IPS-15b (cell line): Measurements from ENCODE around the gene TENT4A.
"Not testable (repeated sequence)": the region's sequence is repeated elsewhere in the genome, so short reads cannot be mapped to it uniquely, and the experiment has no call there.

Experiments
- H3K27me3 ChIP-seq: one replicate; pipeline ENCODE4 v1.6.1; 2013; ENCODE audit warnings: low read length; ENCODE audit not compliant: control insufficient read depth, insufficient read depth
- H3K36me3 ChIP-seq: one replicate; pipeline ENCODE4 v1.6.1; 2013; ENCODE audit warnings: low read length; ENCODE audit not compliant: control insufficient read depth, insufficient read depth
- H3K4me1 ChIP-seq: one replicate; pipeline ENCODE4 v1.6.1; 2013; ENCODE audit warnings: mild to moderate bottlenecking, low read length; ENCODE audit not compliant: control insufficient read depth, insufficient read depth
- H3K4me3 ChIP-seq: one replicate; pipeline ENCODE4 v1.5.1; 2013; ENCODE audit warnings: low read depth, low read length
- H3K9ac ChIP-seq: one replicate; pipeline ENCODE4 v1.6.1; 2013; ENCODE audit warnings: low read depth, mild to moderate bottlenecking, low read length
- H3K9me3 ChIP-seq: one replicate; pipeline ENCODE4 v1.6.1; 2013; ENCODE audit warnings: mild to moderate bottlenecking, low read length; ENCODE audit not compliant: control insufficient read depth, insufficient read depth

The TENT4A gene

DNA sequence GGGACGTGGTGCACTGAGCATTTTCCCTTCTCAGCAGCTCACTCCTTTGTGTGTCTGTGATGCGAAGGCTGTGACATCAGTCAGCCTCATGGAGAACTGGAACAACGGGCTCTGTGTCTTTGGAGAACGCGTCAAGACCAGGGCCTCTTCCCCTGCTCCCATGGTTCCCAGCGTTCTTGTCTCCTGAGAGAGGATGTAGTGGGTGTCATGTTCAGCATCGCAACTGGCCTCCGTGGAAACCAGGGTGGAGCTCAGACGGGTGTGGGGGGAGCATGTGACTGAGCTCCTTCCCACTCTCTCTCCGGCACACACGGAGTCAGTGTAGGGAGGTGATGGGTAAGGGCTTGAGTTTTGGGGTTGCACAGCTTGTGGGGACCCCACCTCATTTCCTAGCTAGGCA is 59.7 kb downstream of the TENT4A start:
- no peaks in the 10 kb centered on the region for H3K27me3 ChIP-seq
- no peaks in the 10 kb centered on the region for H3K9me3 ChIP-seq
- H3K4me3 ChIP-seq: no peak overlapping the region
- no peaks in the 10 kb centered on the region for H3K4me1 ChIP-seq
- no peak overlapping the region for H3K9ac ChIP-seq
- H3K36me3 ChIP-seq: no peaks in the 10 kb centered on the region

DNA sequence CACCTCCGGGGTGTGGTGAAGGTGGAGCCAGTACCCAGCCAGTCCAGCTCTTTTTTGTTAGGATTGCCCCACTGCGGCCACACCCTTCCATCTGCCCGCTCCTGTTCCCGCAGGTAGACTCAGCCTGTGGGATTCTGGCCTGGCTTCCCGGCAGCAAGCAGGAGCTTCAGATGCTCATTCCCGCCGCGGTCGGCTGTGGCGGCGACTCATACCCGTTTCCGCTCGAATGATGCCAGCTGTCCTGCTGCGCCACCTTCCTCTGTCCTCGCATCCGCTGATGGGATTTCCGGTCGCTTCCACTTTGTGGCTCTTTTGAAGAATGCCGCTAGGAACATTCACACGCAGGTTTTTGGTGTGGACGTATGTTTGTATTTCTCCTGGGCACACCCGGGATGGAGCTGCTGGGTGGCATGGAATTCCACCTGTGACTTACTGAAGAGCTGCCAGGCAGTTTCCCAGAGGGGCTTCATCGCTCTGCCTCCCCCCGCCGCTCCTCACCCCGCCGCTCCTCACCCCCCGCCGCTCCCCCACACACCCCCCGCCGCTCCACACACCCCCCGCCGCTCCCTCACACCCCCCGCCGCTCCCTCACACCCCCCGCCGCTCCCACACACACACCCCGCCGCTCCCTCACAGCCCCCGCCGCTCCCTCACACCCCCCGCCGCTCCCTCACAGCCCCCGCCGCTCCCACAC is 60.3 kb downstream of the TENT4A start:
- no peaks in the 10 kb centered on the region for H3K36me3 ChIP-seq
- no peak overlapping the region for H3K4me3 ChIP-seq
- no peaks in the 10 kb centered on the region for H3K27me3 ChIP-seq
- no peak overlapping the region for H3K9ac ChIP-seq
- no peaks in the 10 kb centered on the region for H3K9me3 ChIP-seq
- no peaks in the 10 kb centered on the region for H3K4me1 ChIP-seq

DNA sequence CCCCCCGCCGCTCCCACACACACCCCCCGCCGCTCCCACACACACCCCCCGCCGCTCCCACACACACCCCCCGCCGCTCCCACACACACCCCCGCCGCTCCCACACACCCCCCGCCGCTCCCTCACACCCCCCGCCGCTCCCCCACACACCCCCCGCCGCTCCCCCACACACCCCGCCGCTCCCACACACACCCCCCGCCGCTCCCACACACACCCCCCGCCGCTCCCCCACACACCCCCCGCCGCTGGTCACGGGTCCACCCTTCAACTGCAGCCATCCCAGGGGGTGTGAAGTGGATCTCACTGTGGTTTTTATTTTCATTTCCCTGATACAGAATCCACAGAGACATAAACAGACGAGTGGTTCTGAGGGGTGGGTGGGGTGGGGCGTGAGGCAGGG is 61.0 kb downstream of the TENT4A start:
- not testable (repeated sequence) for H3K27me3 ChIP-seq, H3K9me3 ChIP-seq, H3K36me3 ChIP-seq, H3K4me3 ChIP-seq, H3K4me1 ChIP-seq, H3K9ac ChIP-seq

DNA sequence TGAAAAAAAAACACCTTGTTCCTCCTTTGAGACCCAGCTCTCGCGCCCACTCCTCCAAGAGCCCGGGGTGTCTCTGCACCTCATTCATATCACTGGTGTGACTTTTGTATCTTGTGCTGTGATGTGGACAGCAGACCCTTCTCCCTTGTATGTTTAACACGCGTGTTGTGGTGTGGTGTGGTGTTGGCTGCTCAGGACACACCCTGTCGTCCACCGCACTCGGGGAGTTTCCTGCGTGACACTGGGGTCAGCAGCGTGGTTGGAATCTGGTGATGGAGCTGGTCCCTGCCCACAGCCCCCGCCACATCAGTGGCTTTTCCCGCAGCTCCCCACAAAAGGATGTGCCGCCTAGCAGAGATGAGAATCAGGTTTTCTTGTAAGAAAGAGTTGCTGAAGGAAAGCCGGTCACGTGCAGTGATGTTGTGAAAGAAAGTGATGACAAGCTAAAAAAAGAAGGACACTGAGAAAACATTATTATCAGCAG is 61.5 kb downstream of the TENT4A start:
- Histone ChIP-seq H3K36me3 (no peaks in the 10 kb centered on the region), H3K9me3 (no peaks in the 10 kb centered on the region), H3K27me3 (no peaks in the 10 kb centered on the region), H3K9ac (no peak overlapping the region), H3K4me3 (no peak overlapping the region), H3K4me1 (no peaks in the 10 kb centered on the region)

DNA sequence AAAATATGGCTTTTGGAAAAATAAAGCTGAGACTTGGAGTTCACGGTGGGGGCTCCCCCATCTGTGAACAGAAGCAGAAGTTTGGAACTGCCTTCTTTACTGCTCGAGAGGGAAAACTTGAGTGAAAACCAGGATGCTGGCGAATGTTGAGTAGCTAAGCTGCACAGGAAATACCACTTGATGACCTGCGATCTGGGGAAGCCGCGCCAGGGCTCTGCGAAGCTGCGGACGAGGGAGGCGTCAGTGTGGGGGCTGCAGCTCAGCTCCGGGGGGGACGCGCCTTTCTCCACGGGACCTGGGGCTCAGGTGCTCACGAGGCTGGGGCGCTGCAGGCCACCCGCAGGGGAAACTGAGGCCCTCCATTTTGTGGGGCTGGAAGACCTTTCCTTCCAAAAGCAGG is 62.3 kb downstream of the TENT4A start:
- H3K4me1 ChIP-seq: no peaks in the 10 kb centered on the region
- no peak overlapping the region for H3K4me3 ChIP-seq
- no peaks in the 10 kb centered on the region for H3K27me3 ChIP-seq
- H3K9me3 ChIP-seq: no peaks in the 10 kb centered on the region
- H3K9ac ChIP-seq: no peak overlapping the region
- no peaks in the 10 kb centered on the region for H3K36me3 ChIP-seq

DNA sequence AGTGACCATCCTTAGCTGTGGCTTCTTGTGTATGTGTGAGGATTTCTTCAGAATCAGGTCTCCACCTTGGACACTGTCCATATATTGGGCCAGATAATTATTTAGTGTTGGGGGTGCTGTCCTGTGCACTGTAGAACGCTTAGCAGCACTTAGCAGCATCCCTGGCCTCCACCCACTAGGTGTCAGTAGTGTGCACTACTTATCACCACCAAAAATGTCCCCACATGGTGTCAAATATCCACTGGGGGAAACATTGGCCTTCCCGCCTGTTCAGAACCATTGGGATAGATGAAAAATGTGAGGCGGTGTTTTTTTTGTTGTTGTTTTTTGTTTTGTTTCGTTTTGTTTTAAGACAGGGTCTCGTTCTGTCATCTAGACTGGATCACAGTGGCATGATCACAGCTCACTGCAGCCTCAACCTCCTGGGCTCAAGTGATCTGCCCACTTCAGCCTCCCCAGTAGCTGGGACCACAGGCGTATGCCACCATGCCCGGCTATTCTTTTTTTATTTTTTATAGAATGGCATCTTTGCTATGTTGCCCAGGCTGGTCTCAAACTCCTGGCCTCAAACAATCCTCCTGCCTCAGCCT is 67.7 kb downstream of the TENT4A start:
- Histone ChIP-seq H3K9me3 (no peaks in the 10 kb centered on the region), H3K4me3 (no peak overlapping the region), H3K27me3 (no peaks in the 10 kb centered on the region), H3K36me3 (no peaks in the 10 kb centered on the region), H3K4me1 (no peaks in the 10 kb centered on the region), H3K9ac (no peak overlapping the region)

DNA sequence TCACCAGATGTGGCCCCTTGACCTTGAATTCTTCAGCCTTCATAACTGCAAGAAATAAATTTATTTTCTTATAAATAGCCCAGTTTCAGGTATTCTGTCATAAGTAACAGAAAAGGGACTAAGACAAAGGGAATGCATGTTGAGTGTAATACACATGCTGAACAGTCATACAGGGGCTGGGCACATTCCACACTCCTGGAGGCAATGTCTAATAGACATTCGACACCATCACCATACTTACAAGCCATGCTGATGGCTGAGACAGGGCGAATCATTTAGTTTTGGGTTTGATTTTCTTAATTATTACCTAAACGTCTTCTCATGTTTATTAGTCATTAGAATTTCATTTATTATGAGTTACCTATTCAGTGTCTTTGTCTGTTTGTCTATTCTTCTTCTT is 68.5 kb downstream of the TENT4A start:
- Histone ChIP-seq H3K36me3 (no peaks in the 10 kb centered on the region), H3K9ac (no peak overlapping the region), H3K4me1 (no peaks in the 10 kb centered on the region), H3K4me3 (no peak overlapping the region), H3K27me3 (no peaks in the 10 kb centered on the region), H3K9me3 (no peaks in the 10 kb centered on the region)

DNA sequence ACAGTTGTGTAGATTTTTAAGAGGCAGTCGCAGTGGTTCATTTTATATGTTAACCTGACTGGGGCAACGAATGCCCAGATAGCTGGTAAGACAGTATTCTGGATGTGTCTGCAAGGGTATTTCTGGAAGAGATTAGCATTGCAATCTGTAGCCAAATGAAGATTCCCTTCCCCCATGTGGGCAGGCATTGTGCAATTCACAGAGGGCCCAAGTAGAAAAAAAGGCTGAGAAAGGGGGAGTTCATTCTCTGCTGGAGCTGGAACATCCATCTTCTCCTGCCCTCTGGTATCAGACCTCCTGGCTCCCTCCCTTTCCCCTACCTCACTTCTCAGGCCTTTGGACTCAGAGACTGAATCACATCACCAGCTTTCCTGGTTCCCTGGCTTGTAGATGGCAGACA is 70.6 kb downstream of the TENT4A start:
- H3K4me1 ChIP-seq: no peaks in the 10 kb centered on the region
- H3K36me3 ChIP-seq: no peaks in the 10 kb centered on the region
- no peaks in the 10 kb centered on the region for H3K9me3 ChIP-seq
- no peak overlapping the region for H3K9ac ChIP-seq
- H3K27me3 ChIP-seq: no peaks in the 10 kb centered on the region
- H3K4me3 ChIP-seq: no peak overlapping the region

DNA sequence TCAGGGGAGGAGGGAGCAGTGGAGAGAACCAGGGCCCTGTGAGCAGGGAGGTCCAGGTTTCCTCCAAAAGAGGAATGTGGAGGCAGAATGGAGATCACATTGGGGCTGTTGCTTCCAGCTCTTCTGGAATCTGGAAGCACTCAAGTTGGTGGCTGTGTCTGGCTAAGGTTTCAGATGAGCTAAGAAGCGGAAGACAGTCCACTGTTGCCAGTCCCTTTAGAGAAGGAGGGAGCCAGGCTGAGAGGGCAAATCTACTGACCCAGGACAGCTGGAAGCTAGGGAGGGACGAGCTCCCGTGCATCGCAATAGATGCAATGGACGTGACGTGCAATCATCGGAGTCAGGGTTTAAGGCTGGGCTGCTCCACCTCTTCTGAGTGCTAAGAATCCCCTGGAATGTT is 71.2 kb downstream of the TENT4A start:
- Histone ChIP-seq H3K9ac (no peak overlapping the region), H3K4me1 (no peaks in the 10 kb centered on the region), H3K27me3 (no peaks in the 10 kb centered on the region), H3K36me3 (no peaks in the 10 kb centered on the region), H3K4me3 (no peak overlapping the region), H3K9me3 (no peaks in the 10 kb centered on the region)

DNA sequence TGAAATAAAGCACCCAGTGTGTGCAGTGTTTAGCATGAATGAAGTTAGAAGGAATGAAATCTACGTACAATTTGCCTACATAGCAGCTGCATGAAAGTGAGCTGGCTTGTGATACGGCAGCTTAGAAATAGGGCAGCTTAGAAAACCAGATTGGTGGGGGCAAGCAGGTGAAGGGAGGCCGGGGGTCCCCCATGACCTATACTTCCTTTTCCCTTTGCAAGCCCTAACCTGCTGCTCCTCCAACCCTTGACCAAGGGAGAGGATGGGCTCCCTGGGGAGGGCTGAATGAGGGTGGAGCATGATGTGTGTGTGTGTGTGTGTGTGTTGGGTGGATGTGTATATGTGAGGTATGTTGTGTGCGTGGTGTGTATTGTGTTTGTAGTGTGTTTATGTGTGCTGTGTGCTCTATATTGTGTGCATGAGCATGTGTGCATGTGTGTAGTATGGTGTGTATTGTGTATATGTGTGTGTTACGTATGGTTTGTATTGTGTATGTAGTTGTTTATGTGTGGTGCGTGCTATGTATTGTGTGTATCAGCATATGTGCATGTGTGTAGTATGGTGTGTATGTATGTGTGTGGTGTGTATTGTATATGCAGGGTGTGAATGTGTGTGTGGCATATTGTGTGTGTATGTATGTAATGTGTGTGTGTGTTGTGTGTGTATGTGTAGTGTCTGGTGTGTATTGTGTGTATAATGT is 72.1 kb downstream of the TENT4A start:
- Histone ChIP-seq H3K4me1 (no peaks in the 10 kb centered on the region), H3K9me3 (no peaks in the 10 kb centered on the region), H3K9ac (no peak overlapping the region), H3K36me3 (no peaks in the 10 kb centered on the region), H3K4me3 (no peak overlapping the region), H3K27me3 (no peaks in the 10 kb centered on the region)

DNA sequence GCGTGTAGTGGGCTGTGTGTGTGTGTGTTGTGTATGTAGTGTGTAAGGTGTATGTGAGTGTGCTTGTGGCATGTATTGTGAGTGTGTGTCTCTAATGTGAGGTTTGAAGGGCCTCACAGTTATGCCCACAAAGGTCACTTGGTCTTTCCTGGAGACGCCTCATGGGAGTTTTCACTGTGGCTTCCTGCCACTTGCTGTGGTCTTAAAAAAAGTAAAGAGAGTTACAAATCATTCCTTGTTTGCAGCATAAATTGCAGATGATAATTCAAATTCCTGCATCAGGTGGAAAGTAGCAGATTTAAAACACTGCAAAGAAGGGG is 72.6 kb downstream of the TENT4A start:
- Histone ChIP-seq H3K4me3 (no peak overlapping the region), H3K9me3 (no peaks in the 10 kb centered on the region), H3K27me3 (peaks cover 2% of the 10 kb centered on the region), H3K9ac (no peak overlapping the region), H3K36me3 (no peaks in the 10 kb centered on the region), H3K4me1 (no peaks in the 10 kb centered on the region)
